Effector memory CD4-positive, alpha-beta T cell (primary cell): ENCODE data around the gene TGFBR2.

Experiments used
- DNase-seq, 3 donors: peaks; one replicate each; pipeline ENCODE4 v3.0.0-alpha.2; 2020
- H3K27ac ChIP-seq: 2 replicates; pipeline ENCODE4 v1.7.0; 2013; ENCODE audit warnings: mild to moderate bottlenecking, low read length, moderate library complexity; ENCODE audit not compliant: insufficient read depth, poor library complexity, severe bottlenecking
- H3K27me3 ChIP-seq: replicated peaks from 2 replicates; pipeline ENCODE4 v1.7.0; 2013; ENCODE audit warnings: mild to moderate bottlenecking, low read length; ENCODE audit not compliant: insufficient read depth, control insufficient read depth, poor library complexity, severe bottlenecking
- H3K36me3 ChIP-seq: 2 replicates; pipeline ENCODE4 v1.7.0; 2013; ENCODE audit warnings: mild to moderate bottlenecking, low read length, moderate library complexity; ENCODE audit not compliant: control insufficient read depth, insufficient read depth
- H3K4me1 ChIP-seq: 2 replicates; pipeline ENCODE4 v1.7.0; 2013; ENCODE audit warnings: low read length, mild to moderate bottlenecking; ENCODE audit not compliant: control insufficient read depth, insufficient read depth, poor library complexity, severe bottlenecking
- H3K4me3 ChIP-seq: 2 replicates; pipeline ENCODE4 v1.7.0; 2013; ENCODE audit warnings: low read length, low read depth, mild to moderate bottlenecking; ENCODE audit not compliant: insufficient read depth, poor library complexity, severe bottlenecking
- H3K9me3 ChIP-seq: 2 replicates; pipeline ENCODE4 v1.7.0; 2013; ENCODE audit warnings: mild to moderate bottlenecking, low read length, moderate library complexity; ENCODE audit not compliant: control insufficient read depth

TGFBR2 gene

GRCh38 chr3:30583973-30584372 is 22.4 kb upstream of the TGFBR2 start:
- Histone ChIP-seq H3K4me1 (no peaks in the 10 kb centered on the region), H3K36me3 (no peaks in the 10 kb centered on the region), H3K27me3 (no peaks in the 10 kb centered on the region), H3K27ac (no peak overlapping the region), H3K9me3 (no peaks in the 10 kb centered on the region), H3K4me3 (no peak overlapping the region)
- DNase-seq: no peak

GRCh38 chr3:30585654-30586053 is 20.7 kb upstream of the TGFBR2 start:
- no peaks in the 10 kb centered on the region for H3K36me3 ChIP-seq
- H3K27me3 ChIP-seq: no peaks in the 10 kb centered on the region
- no peaks in the 10 kb centered on the region for H3K9me3 ChIP-seq
- H3K4me1 ChIP-seq: no peaks in the 10 kb centered on the region
- no peak overlapping the region for H3K27ac ChIP-seq
- H3K4me3 ChIP-seq: no peak overlapping the region
- no peak for DNase-seq

- no peaks in the 10 kb centered on the region for H3K27me3 ChIP-seq
- no peaks in the 10 kb centered on the region for H3K36me3 ChIP-seq
- no peaks in the 10 kb centered on the region for H3K9me3 ChIP-seq
- no peak for DNase-seq
- H3K4me1 ChIP-seq: no peaks in the 10 kb centered on the region
- H3K4me3 ChIP-seq: no peak overlapping the region
- no peak overlapping the region for H3K27ac ChIP-seq
Observed at GRCh38 chr3:30586096-30586805, 20.1 kb upstream of the TGFBR2 start.

DNA sequence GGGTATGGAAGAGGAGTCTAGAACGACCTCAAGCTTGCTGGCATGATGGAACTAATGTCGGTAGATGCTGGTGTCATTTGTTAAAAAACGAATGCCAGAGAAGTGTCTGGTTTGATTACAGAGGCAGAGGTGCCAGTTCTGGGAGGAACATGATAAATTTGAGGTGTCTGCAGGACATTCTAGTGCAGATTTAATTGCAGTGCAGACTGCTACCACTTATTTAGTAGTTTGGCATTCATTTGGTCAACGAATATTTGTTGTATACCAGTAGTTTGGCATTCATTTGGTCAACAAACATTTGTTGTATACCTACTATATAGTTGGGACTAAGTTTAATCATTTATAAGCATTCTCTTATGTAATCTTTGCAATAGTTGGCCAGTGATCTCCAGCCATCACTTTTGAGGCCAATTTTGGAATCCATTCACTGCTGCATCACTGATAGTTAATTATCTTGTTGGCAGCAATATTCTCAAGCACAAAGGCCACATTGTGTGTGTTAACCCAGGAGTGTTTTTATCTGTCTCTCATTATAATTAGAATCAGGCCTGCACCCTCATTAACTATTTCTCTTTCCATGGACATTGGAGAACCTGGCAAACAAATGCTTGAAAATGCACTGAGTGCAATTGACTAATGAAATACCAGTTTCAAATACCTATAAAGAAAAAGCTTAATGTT is 19.5 kb upstream of the TGFBR2 start:
- Histone ChIP-seq H3K9me3 (no peaks in the 10 kb centered on the region), H3K4me3 (no peak overlapping the region), H3K27ac (no peak overlapping the region), H3K36me3 (no peaks in the 10 kb centered on the region), H3K4me1 (no peaks in the 10 kb centered on the region), H3K27me3 (no peaks in the 10 kb centered on the region)
- DNase-seq: no peak

GRCh38 chr3:30587904-30588303 is 18.5 kb upstream of the TGFBR2 start:
- Histone ChIP-seq H3K27me3 (no peaks in the 10 kb centered on the region), H3K4me3 (no peak overlapping the region), H3K27ac (no peak overlapping the region), H3K36me3 (no peaks in the 10 kb centered on the region), H3K9me3 (no peaks in the 10 kb centered on the region), H3K4me1 (no peaks in the 10 kb centered on the region)
- no peak for DNase-seq

DNA sequence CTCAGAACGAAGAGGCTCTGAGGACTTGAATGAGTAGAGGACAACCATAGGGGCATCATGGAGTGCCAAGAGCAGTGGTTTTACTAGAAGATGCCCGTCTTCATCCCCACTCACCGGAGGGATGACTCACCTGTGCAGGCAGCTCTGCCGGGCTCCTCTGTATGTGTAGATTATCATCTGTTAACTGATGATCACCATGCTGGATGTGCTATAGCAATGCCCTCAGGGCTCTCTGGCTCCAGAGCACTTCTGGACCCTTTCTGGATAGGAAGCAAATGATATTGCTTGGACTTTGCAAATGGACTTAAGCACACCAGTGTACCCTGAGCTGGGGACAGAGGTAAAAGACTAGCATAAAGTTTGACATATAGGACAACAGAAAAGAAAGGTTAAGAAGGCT is 10.2 kb upstream of the TGFBR2 start:
- H3K27ac ChIP-seq: no peak overlapping the region

DNA sequence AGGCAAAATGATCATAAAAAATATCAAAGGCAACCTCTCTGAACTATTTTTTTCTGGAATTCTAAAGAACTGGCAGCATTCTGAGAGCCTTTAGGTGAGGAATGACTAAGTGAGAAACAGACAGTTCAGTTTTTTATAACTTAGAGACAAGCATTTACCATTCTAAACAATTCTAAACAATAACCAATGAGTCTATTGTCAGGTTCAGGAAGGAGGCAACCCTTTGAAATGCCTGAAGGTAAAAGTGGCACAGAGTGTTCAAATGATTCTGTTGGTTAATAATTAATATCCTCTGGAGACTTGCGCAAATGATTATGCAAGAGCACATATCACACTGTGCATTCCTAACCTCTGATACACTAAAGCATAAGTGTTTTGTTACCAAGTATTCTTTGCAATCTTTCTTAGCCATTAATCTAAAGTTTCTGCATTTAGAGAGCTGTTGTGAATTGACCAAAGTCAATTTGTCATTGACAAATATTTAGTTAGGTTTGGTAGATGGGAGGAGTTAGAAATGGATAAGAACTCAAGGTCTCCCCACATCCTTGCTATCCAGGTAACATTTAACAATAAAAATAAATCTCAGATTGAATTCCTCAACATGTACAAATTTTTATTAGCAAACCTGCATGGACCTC is 9.2 kb upstream of the TGFBR2 start:
- no peaks in the 10 kb centered on the region for H3K27me3 ChIP-seq
- no peaks in the 10 kb centered on the region for H3K36me3 ChIP-seq
- peaks cover 5% of the 10 kb centered on the region for H3K4me1 ChIP-seq
- DNase-seq: no peak
- H3K27ac ChIP-seq: no peak overlapping the region
- H3K4me3 ChIP-seq: no peak overlapping the region
- no peaks in the 10 kb centered on the region for H3K9me3 ChIP-seq

More for the DNA sequence above, 10.2 kb upstream of the TGFBR2 start:
- Histone ChIP-seq H3K4me3 (no peak overlapping the region), H3K9me3 (no peaks in the 10 kb centered on the region), H3K4me1 (peaks cover 5% of the 10 kb centered on the region), H3K27me3 (no peaks in the 10 kb centered on the region), H3K36me3 (no peaks in the 10 kb centered on the region)
- DNase-seq: no peak

- no peaks in the 10 kb centered on the region for H3K9me3 ChIP-seq
- H3K4me3 ChIP-seq: no peak overlapping the region
- H3K27ac ChIP-seq: no peak overlapping the region
- H3K27me3 ChIP-seq: no peaks in the 10 kb centered on the region
- H3K36me3 ChIP-seq: no peaks in the 10 kb centered on the region
- DNase-seq: no peak
- peaks cover 5% of the 10 kb centered on the region for H3K4me1 ChIP-seq
Observed at GRCh38 chr3:30597769-30598134, 8.6 kb upstream of the TGFBR2 start.

DNA sequence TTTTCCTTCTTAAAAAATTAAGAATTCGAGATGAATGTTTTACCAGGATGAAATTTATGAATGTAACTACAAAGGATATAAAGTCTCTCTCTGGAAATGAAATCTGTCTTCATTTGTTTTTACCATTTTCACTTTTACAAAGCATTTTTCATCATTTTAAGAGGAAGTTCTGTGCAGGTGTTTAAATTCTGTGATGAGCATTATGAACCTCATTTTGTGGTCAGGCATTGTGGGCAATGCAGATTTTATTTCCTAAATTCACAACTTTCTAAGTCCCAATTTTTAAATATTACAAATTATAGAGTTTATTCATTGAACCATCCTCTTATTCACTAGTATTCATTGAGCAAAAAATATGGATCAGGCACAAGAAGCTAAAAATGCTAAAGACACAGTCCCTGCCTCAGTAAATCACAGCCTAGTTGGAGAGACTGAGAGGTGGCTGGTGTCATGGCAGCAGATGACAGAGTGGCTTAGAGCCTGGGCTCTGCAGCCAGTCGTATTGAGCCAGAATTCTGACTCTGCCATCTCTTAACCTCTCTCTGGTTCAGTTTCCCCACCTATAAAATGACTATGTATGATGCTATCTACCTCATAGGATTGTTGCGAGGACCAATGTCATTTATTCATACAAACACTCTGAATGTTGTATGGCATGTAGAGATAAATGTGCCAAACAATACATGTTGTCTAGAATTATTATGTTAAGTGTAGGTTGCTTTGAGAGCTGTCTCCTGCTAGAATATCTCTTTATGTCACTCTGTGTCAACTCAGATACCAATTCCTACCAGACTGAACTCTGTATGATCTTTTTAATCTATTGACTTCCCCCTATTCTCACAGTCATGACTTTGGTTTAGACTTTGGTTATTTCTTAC is 7.5 kb upstream of the TGFBR2 start:
- no peak overlapping the region for H3K27ac ChIP-seq
- H3K27me3 ChIP-seq: no peaks in the 10 kb centered on the region
- H3K36me3 ChIP-seq: no peaks in the 10 kb centered on the region
- DNase-seq: no peak
- no peak overlapping the region for H3K4me3 ChIP-seq
- H3K4me1 ChIP-seq: peaks cover 5% of the 10 kb centered on the region
- no peaks in the 10 kb centered on the region for H3K9me3 ChIP-seq
